ENCODE measurements around the gene LYRM1.

GRCh38 chr16:20940871-20941635 lies 40.5 kb downstream of the LYRM1 start:
- TF ChIP-seq, protein P1, sequence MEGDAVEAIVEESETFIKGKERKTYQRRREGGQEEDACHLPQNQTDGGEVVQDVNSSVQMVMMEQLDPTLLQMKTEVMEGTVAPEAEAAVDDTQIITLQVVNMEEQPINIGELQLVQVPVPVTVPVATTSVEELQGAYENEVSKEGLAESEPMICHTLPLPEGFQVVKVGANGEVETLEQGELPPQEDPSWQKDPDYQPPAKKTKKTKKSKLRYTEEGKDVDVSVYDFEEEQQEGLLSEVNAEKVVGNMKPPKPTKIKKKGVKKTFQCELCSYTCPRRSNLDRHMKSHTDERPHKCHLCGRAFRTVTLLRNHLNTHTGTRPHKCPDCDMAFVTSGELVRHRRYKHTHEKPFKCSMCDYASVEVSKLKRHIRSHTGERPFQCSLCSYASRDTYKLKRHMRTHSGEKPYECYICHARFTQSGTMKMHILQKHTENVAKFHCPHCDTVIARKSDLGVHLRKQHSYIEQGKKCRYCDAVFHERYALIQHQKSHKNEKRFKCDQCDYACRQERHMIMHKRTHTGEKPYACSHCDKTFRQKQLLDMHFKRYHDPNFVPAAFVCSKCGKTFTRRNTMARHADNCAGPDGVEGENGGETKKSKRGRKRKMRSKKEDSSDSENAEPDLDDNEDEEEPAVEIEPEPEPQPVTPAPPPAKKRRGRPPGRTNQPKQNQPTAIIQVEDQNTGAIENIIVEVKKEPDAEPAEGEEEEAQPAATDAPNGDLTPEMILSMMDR (IDR thresholded peaks at IDR 0.05) = no peak
- TF ChIP-seq POLR2A (IDR thresholded peaks at IDR 0.05) = no peak

All from testis (tissue), 2 donors.